HUES6 (cell line): ENCODE results near the gene KCNJ5.

Experiments
- H3K27ac ChIP-seq: 2 replicates; pipeline ENCODE4 v1.7.0; 2013; ENCODE audit warnings: low read depth, mild to moderate bottlenecking, low read length, inconsistent platforms
- H3K27me3 ChIP-seq: 2 replicates; pipeline ENCODE4 v1.6.1; 2013; ENCODE audit warnings: low read length; ENCODE audit not compliant: control insufficient read depth, insufficient read depth
- H3K36me3 ChIP-seq: 2 replicates; pipeline ENCODE4 v1.6.1; 2013; ENCODE audit warnings: low read length; ENCODE audit not compliant: control insufficient read depth, insufficient read depth
- H3K4me1 ChIP-seq: 2 replicates; pipeline ENCODE4 v1.6.1; 2013; ENCODE audit warnings: low read length; ENCODE audit not compliant: control insufficient read depth, insufficient read depth
- H3K4me3 ChIP-seq: 2 replicates; pipeline ENCODE4 v1.5.1; 2013; ENCODE audit warnings: low read depth, low read length
- H3K9ac ChIP-seq: one replicate; pipeline ENCODE4 v1.6.1; 2013; ENCODE audit warnings: mild to moderate bottlenecking, low read length
- H3K9me3 ChIP-seq: 2 replicates; pipeline ENCODE4 v1.6.1; 2013; ENCODE audit warnings: low read depth, low read length; ENCODE audit not compliant: control insufficient read depth, insufficient read depth

The KCNJ5 gene

GRCh38 chr11:128943428-128943976 lies 52.3 kb downstream of the KCNJ5 start:
- H3K27me3 ChIP-seq = peaks cover 28% of the 10 kb centered on the region
- no peaks in the 10 kb centered on the region for H3K36me3 ChIP-seq
- no peak overlapping the region for H3K4me3 ChIP-seq
- no peak overlapping the region for H3K9ac ChIP-seq
- no peaks in the 10 kb centered on the region for H3K9me3 ChIP-seq
- no peak overlapping the region for H3K27ac ChIP-seq
- H3K4me1 ChIP-seq = no peaks in the 10 kb centered on the region; the same call in 1 of the 2 replicates

DNA sequence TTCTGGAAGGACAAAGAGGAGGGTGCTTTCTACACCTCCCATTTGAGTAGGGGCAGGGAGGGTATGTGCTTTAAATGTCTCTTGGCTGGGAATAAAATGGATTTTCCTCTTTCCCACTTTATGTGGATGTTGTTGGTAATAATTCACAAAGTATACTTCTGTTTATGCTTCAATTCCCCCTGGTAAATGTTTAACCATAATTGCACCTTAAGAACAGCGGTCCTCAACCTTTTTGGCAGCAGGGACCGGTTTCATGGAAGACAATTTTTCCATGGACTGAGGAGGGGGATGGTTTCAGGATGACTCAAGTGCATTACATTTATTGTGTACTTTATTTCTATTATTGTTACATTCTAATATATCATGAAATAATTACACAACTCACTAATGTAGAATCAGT lies 55.5 kb downstream of the KCNJ5 start:
- Histone ChIP-seq H3K4me1 (no peaks in the 10 kb centered on the region), H3K36me3 (no peaks in the 10 kb centered on the region), H3K27ac (no peak overlapping the region)

DNA sequence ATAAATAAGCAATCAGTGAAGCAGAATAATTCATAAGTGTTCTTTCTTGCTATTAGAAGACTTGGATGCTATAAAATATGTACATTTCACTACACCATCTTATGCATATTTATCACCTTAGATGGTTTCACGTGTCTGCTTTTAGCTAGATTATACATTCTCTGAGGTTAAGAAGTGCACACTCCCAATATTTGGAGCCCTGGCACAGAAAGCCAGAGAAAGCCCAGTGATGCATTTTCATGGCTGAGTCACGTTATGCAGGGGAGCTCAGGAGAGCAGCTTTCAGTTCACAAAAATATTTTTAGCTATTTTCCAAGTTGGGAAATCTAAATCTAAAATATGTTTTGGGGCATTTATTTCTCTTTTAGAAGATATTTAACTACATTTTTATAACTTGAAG lies 56.6 kb downstream of the KCNJ5 start:
- Histone ChIP-seq H3K27ac (no peak overlapping the region), H3K4me3 (no peak overlapping the region), H3K36me3 (no peaks in the 10 kb centered on the region), H3K4me1 (no peaks in the 10 kb centered on the region), H3K9ac (no peak overlapping the region), H3K27me3 (no peaks in the 10 kb centered on the region; the same call in 1 of the 2 replicates), H3K9me3 (no peaks in the 10 kb centered on the region)

More for the DNA sequence above, 55.5 kb downstream of the KCNJ5 start:
- Histone ChIP-seq H3K4me3 (no peak overlapping the region), H3K27me3 (peaks cover 5% of the 10 kb centered on the region; the same call in 1 of the 2 replicates), H3K9ac (no peak overlapping the region), H3K9me3 (no peaks in the 10 kb centered on the region)

DNA sequence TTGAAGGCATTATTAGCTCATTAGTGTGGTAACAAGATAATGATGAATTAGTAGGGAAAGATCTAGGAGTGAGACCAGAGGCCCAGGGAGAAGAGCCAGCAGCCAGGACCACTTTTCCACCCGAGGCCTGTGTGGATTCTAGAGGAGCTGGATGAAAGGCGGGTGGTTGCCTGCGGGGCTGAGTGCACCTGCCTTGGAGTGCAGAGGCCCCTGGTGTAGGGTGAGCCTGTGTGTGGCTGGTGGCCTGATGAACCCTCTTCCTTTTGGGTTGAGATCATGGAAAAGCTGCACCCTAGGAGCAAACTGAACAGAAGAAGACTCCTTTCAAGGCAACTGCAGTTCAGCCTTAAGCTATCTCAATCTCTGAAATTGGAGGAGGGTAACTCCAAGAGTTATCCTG lies 57.4 kb downstream of the KCNJ5 start:
- no peak overlapping the region for H3K27ac ChIP-seq
- H3K4me1 ChIP-seq = no peaks in the 10 kb centered on the region
- H3K9me3 ChIP-seq = no peaks in the 10 kb centered on the region
- H3K9ac ChIP-seq = no peak overlapping the region
- no peaks in the 10 kb centered on the region for H3K36me3 ChIP-seq
- H3K27me3 ChIP-seq = no peaks in the 10 kb centered on the region; the same call in 1 of the 2 replicates
- H3K4me3 ChIP-seq = no peak overlapping the region

- no peaks in the 10 kb centered on the region for H3K9me3 ChIP-seq
- H3K9ac ChIP-seq = no peak overlapping the region
- H3K27me3 ChIP-seq = no peaks in the 10 kb centered on the region; the same call in 1 of the 2 replicates
- no peaks in the 10 kb centered on the region for H3K36me3 ChIP-seq
- H3K4me1 ChIP-seq = no peaks in the 10 kb centered on the region
- no peak overlapping the region for H3K4me3 ChIP-seq
- H3K27ac ChIP-seq = no peak overlapping the region
These were observed 58.8 kb downstream of the KCNJ5 start for GRCh38 chr11:128949791-128950454.

DNA sequence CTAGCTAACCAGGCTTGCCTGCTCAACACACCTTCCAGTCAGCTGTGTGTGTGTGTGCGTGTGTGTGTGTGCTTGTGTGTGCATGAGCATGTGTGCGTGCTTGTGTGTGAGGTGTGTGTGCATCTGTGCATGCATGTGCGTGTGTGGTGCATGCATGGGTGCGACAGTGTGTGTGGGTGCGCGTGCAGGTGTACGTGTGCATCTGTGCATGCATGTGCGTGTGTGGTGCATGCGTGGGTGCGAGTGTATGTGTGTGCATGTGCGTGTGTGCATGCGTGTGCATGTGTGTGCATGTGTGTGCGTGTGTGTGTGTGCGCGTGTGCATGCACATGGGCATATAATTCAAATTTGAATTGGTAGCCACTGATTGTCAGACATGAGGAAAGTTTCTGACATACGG lies 62.0 kb downstream of the KCNJ5 start:
- H3K27ac ChIP-seq = no peak overlapping the region
- no peak overlapping the region for H3K9ac ChIP-seq
- H3K36me3 ChIP-seq = no peaks in the 10 kb centered on the region
- no peaks in the 10 kb centered on the region for H3K9me3 ChIP-seq
- no peaks in the 10 kb centered on the region for H3K4me1 ChIP-seq
- no peaks in the 10 kb centered on the region; the same call in 1 of the 2 replicates for H3K27me3 ChIP-seq
- H3K4me3 ChIP-seq = no peak overlapping the region

GRCh38 chr11:128955636-128956035 lies 64.5 kb downstream of the KCNJ5 start:
- Histone ChIP-seq H3K27ac (no peak overlapping the region), H3K4me1 (no peaks in the 10 kb centered on the region), H3K4me3 (no peak overlapping the region), H3K27me3 (no peaks in the 10 kb centered on the region; the same call in 1 of the 2 replicates), H3K9ac (no peak overlapping the region), H3K36me3 (no peaks in the 10 kb centered on the region), H3K9me3 (no peaks in the 10 kb centered on the region)

DNA sequence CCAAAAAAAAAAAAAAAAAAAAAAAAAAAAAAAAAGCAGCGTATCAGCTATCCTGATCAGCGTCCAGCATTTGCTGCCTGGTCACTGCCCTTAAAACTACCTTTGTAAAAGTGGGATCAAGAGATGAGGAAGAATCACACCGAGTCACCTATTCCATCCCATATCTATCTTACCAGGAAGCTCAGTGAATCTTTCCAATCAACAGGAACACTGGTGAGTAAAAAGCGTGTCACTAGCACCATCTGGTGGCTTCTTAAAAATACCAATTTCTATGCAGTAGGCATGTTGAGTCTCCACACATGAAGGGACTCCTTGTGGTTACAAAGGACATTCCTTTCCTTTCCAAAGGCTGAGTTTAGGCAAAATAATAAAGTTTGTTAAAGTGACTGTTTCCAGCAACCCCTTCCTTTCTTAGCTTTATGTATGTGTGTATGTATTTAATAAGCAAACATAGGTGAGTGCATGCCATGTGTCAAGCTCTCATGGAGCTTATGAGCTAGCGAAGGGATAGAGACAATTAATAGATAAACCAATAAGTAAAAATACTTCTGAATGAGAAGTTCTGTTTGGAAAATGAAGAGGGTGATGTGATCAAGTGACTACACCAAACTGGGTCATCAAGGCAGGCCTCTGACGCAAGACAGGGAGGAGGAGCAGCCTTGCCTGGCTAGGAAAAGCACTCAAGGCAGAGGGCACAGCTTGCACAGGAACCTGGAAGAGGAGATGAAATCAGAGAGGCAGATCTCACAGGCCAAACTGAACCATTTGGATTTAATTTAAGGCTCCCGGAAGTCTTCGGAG lies 65.4 kb downstream of the KCNJ5 start:
- Histone ChIP-seq H3K9ac (no peak overlapping the region), H3K9me3 (no peaks in the 10 kb centered on the region), H3K4me1 (no peaks in the 10 kb centered on the region), H3K4me3 (no peak overlapping the region), H3K27ac (no peak overlapping the region), H3K27me3 (no peaks in the 10 kb centered on the region; the same call in 1 of the 2 replicates), H3K36me3 (no peaks in the 10 kb centered on the region)

DNA sequence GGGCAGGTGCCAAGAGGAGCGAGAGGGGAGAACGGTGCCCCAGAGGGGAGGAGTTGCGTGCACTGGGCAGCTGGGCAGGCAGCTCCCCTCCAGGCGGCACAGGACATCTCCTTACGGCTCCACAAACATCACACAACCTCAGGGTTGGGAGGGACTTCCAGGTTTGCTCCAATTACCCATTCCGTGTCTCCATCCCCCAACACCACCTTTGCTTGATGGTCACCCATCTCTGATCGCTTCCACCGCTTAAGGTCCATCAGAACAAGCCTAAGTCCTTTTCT lies 66.0 kb downstream of the KCNJ5 start:
- Histone ChIP-seq H3K4me3 (no peak overlapping the region), H3K9me3 (no peaks in the 10 kb centered on the region), H3K27me3 (no peaks in the 10 kb centered on the region; the same call in 1 of the 2 replicates), H3K27ac (no peak overlapping the region), H3K9ac (no peak overlapping the region), H3K4me1 (no peaks in the 10 kb centered on the region), H3K36me3 (no peaks in the 10 kb centered on the region)

DNA sequence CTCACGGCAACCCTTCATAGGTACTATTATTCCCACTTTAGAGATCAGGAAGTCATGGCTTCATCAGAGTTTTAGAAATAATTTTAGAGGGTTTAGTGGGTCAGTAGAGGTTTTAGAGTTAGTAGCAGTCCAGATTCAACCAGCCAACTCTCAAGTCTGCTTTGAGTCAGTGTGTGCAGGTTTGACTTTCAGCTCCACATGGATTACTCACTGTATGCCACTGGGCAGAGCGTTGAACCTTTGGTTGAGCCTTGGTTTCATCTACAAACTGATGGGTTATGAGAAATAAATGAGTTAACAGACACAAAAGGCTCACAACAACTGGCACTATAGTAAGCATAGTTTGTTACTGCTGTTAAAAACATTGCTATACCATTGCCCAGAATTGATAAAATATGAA lies 70.5 kb downstream of the KCNJ5 start:
- no peaks in the 10 kb centered on the region for H3K27me3 ChIP-seq

DNA sequence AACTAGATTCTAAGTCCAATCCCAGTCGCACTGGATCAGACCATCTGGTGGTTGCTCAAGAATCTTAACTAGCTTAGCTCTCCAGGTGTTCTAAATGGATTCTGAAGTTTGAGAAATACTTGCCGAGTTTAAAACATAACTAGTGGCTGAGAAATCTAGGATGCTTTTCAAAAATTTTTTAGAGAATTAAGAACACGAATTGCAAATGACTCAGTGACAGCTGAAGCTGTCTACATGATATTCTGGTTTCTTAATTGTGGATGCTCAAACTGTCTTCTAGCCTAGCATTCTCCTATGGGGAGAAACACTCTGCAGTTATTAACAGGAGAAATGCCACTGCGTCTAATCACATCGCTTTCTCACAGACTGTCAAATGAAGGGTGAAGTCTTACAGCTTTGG lies 71.7 kb downstream of the KCNJ5 start:
- no peak overlapping the region for H3K27ac ChIP-seq
- no peaks in the 10 kb centered on the region for H3K36me3 ChIP-seq
- no peaks in the 10 kb centered on the region for H3K9me3 ChIP-seq
- no peak overlapping the region for H3K9ac ChIP-seq
- H3K4me1 ChIP-seq = peaks cover 8% of the 10 kb centered on the region; the same call in 1 of the 2 replicates
- H3K4me3 ChIP-seq = no peak overlapping the region
- no peaks in the 10 kb centered on the region for H3K27me3 ChIP-seq

More for the DNA sequence above, 70.5 kb downstream of the KCNJ5 start:
- Histone ChIP-seq H3K9me3 (no peaks in the 10 kb centered on the region), H3K27ac (no peak overlapping the region), H3K4me3 (no peak overlapping the region), H3K9ac (no peak overlapping the region), H3K4me1 (peaks cover 8% of the 10 kb centered on the region; the same call in 1 of the 2 replicates), H3K36me3 (no peaks in the 10 kb centered on the region)
